Placental pericyte (primary cell): ENCODE results near the gene OTOR. TPM values are rescaled to one million over a fixed set of nuclear protein-coding genes. Genes with fewer than 3 reads are reported as not detected.

Experiments
- total RNA-seq: library from RNA; depleted of rRNA; stranded (reverse); fragments of >200 nt; gene quantifications from 2 replicates; pipeline ENCODE4 v1.2.3, GENCODE V29; 2012

Gene OTOR, protein sequence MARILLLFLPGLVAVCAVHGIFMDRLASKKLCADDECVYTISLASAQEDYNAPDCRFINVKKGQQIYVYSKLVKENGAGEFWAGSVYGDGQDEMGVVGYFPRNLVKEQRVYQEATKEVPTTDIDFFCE
- not detected in 2 replicates for total RNA-seq

GRCh38 chr20:16748308-16748900, at the start of gene OTOR:
OTOR (plus strand) TSS chr20:16748358; CDS start chr20:16748402, 44 bp downstream.

DNA sequence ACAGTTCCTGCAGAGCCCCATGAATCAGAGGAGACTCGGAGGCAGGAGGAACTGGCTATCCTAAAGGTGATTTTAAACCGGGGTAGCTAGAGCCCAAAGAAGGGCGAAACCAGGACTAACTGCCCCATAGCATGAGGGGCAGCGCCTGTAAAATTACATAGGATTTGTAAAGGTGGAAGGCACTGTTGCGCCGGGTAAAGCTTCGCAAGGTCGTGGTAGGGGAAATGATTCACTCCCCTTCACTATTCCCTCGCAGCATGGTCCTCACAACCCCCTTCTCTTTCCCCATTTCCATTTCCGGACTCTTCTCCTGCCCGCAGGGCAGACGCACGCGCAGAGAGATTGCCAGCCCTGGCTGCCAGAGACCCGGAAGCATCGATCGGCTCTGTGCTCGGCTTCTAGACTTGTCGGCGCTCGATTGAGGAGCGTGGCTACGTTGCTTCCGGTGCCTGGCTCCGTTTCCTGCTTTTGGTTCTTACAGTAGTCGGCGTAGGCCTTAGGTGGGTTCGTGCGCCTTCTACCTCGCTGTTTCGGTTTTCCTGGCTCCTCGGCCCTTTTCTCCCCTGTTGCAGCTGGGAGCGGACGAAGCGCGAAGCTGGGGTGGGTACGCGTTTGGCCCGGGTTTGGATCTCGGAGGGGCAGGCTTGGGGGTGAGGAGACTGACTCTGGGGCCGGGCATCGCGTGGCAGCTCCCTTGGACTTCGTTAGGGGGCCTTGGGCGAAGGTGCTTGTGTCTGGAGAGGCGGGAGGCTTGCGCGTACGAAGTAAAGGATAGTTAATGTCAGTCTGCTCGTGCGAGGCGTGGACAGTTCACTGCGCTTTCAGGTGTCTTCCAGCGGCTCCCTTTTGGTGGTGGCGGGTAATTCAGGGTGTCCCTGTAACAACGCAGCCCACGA, 18.3 kb upstream of the OTOR start, which contains the start of gene SNRPB2:
Gene SNRPB2, plus strand, starts transcription at position 462 of the 896 bp plus-strand sequence. CDS start 1,677 bp downstream, outside the sequence.

Other genes with a start within 250 kb of the OTOR start
- gene KIF16B, start 174.9 kb upstream of the OTOR start, total RNA-seq: 3.9 and 9.3 TPM in 2 replicates
- 44.8 and 47.3 TPM in 2 replicates for gene SNRPB2, start 18.3 kb upstream of the OTOR start, total RNA-seq